Activated CD8-positive, alpha-beta T cell treated with anti-CD3 and anti-CD28 coated beads, Interleukin-2, amount 10 ng/mL, durations not matched to agents 7 days and 5 days (primary cell): ENCODE measurements around the gene TRMT2A. TPM values are rescaled to one million over a fixed set of nuclear protein-coding genes. Genes with fewer than 3 reads are reported as not detected.
"Not testable (repeated sequence)": the region's sequence is repeated elsewhere in the genome, so short reads cannot be mapped to it uniquely, and the experiment has no call there.

Experiments
- ATAC-seq: fragments of 150-1000 bp; cut with Tn5 transposase; one replicate; pipeline ENCODE4 v1.10.0; 2021; ENCODE audit warnings: moderate library complexity
- CTCF ChIA-PET: fragments of 350-600 bp; sonication (Branson Sonifier 250); formaldehyde crosslinking; loops from one replicate; lab custom pipeline; 2021; ENCODE audit warnings: antibody characterized with exemption; lab: Charles Lee
- POLR2A ChIA-PET: fragments of 350-600 bp; sonication (Branson Sonifier 250); formaldehyde crosslinking; loops from one replicate; lab custom pipeline; 2021; ENCODE audit warnings: antibody characterized with exemption; lab: Charles Lee
- DNase-seq: peaks from one replicate; pipeline ENCODE4 v3.0.0-alpha.2; 2020
- H3K27ac Mint-ChIP-seq: one replicate; pipeline ENCODE4 v1.8.0; 2021; ENCODE audit warnings: mild to moderate bottlenecking, mixed read lengths
- H3K27me3 Mint-ChIP-seq: one replicate; pipeline ENCODE4 v1.8.0; 2021; ENCODE audit warnings: low read depth, mixed read lengths
- H3K36me3 Mint-ChIP-seq: one replicate; pipeline ENCODE4 v1.8.0; 2021; ENCODE audit warnings: low read depth, mixed read lengths
- H3K4me1 Mint-ChIP-seq: one replicate; pipeline ENCODE4 v1.8.0; 2021; ENCODE audit warnings: low read depth, mixed read lengths
- H3K4me3 Mint-ChIP-seq: one replicate; pipeline ENCODE4 v1.8.0; 2021; ENCODE audit warnings: mild to moderate bottlenecking, mixed read lengths
- H3K9me3 Mint-ChIP-seq: one replicate; pipeline ENCODE4 v1.8.0; 2022; ENCODE audit warnings: mixed read lengths; ENCODE audit not compliant: insufficient read depth
- total RNA-seq, 2 experiments: library from RNA; stranded (reverse); gene quantifications; one replicate each; pipeline ENCODE4 v1.2.3, GENCODE V29; 2021

The TRMT2A gene, protein sequence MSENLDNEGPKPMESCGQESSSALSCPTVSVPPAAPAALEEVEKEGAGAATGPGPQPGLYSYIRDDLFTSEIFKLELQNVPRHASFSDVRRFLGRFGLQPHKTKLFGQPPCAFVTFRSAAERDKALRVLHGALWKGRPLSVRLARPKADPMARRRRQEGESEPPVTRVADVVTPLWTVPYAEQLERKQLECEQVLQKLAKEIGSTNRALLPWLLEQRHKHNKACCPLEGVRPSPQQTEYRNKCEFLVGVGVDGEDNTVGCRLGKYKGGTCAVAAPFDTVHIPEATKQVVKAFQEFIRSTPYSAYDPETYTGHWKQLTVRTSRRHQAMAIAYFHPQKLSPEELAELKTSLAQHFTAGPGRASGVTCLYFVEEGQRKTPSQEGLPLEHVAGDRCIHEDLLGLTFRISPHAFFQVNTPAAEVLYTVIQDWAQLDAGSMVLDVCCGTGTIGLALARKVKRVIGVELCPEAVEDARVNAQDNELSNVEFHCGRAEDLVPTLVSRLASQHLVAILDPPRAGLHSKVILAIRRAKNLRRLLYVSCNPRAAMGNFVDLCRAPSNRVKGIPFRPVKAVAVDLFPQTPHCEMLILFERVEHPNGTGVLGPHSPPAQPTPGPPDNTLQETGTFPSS
- 100 to 1,000 TPM in 1 of 2 experiments, 10 to 100 TPM in 1; 92.1 to 102 TPM for total RNA-seq

DNA sequence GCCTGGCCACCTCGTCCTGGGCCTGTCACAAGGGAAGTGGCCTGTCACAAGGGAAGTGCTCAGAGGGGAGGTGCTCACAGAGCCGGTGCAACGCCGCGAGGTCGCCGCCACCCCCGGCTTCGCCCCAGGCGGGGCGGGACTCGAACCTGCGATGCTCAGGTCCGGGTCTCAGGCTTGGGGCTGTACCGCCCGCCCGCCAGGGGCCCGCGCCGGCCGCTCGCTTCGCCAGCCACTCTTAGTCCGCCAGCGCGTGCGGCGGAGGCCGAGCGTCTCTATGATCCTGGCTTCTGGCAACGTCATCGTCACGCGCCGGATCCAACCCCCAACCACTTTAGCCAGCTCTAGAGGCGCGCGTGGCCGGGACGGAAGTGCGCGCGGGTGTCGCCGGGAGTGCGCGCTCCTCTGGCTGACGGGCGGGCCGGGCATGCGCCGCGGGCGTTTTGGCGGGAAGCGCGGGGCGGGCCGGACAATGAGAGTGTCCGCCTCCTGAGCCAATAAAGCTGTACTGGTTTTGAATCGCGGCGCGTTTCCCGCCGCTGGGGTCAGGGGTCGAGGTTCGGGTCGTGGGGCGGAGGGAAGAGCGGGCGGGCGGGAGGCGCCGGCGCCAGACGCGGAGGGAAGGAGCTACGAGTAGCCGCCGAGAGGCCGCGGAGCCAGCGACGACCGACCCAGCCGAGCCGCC lies at the start of gene TRMT2A:
Gene TRMT2A (minus strand): TSS at position 276 of the 682 bp plus-strand sequence. CDS start 320 bp downstream, outside the sequence.
- Mint-ChIP-seq H3K4me1 (peaks cover 68% of the 10 kb centered on the region), H3K4me3 (peak within 1 kb of the TSS; percentile 90), H3K27me3 (no peaks in the 10 kb centered on the region), H3K36me3 (peaks cover 63% of the 10 kb centered on the region), H3K27ac (peak within 1 kb of the TSS; percentile 98), H3K9me3 (no peaks in the 10 kb centered on the region)
- POLR2A ChIA-PET, result interaction anchor here (0.8 to 1.3 kb wide), 12 partner anchors 8 to 102 kb away, joined by 3 to 7 read pairs (median 4); partner anchors contain the start of genes DGCR8 and TANGO2
- DNase-seq (peak; percentile 98), ATAC-seq (peak; percentile 82)
- CTCF ChIA-PET, result interaction anchor here (1.2 to 4.4 kb wide), 4 partner anchors 9 to 97 kb away, joined by 3 to 28 read pairs (median 4); no protein-coding TSS in a partner anchor

DNA sequence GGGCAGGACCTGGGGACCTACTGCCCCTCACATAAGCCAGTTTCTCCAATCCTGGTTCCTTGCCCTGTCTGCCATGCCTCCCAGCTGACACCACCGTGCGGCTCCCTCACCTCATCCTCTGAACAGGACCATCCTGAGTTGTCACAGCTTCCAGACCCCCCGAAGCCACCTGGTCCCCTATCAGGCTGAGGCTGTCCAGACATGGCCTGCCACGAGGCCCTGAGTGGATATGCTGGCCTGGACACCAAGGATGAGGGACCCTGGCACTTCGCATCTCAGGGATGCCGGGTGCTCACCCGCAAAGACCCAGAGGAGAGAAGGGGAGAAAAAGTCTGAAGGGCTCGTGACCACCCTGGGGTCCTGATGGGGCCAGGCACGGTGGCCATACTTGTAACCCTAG lies 49.7 kb upstream of the TRMT2A start:
- no peaks in the 10 kb centered on the region for H3K9me3 Mint-ChIP-seq
- CTCF ChIA-PET, result no interaction called here
- no peaks in the 10 kb centered on the region for H3K36me3 Mint-ChIP-seq
- no peaks in the 10 kb centered on the region for H3K27me3 Mint-ChIP-seq
- POLR2A ChIA-PET, result no interaction called here
- H3K4me3 Mint-ChIP-seq, result no peak overlapping the region
- DNase-seq (no peak), ATAC-seq (no peak)
- H3K4me1 Mint-ChIP-seq, result no peaks in the 10 kb centered on the region
- H3K27ac Mint-ChIP-seq, result no peak overlapping the region

DNA sequence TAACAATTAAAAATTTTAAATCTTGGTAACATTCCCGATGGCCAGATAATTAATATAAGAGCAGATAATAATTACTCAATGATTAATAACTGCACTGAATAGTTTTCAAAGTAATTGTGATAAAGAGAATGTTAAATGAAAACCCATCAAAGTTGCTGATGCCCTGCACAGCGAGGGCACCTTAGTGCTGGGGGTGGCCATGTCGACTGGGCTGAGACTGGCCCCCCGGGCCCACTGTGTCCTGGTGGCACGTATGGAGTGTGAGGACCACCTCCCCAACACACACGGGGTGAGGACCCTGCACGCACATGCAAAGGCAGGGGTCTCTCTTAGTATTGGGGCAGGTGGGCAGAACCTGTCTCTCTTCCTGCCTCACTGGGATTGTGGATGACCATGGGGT lies 48.9 kb upstream of the TRMT2A start:
- ATAC-seq (no peak), DNase-seq (no peak)
- ChIA-PET POLR2A (no interaction called here), CTCF (no interaction called here)
- Mint-ChIP-seq H3K27ac (no peak overlapping the region), H3K36me3 (no peaks in the 10 kb centered on the region), H3K9me3 (no peaks in the 10 kb centered on the region), H3K4me3 (no peak overlapping the region), H3K27me3 (no peaks in the 10 kb centered on the region), H3K4me1 (no peaks in the 10 kb centered on the region)

DNA sequence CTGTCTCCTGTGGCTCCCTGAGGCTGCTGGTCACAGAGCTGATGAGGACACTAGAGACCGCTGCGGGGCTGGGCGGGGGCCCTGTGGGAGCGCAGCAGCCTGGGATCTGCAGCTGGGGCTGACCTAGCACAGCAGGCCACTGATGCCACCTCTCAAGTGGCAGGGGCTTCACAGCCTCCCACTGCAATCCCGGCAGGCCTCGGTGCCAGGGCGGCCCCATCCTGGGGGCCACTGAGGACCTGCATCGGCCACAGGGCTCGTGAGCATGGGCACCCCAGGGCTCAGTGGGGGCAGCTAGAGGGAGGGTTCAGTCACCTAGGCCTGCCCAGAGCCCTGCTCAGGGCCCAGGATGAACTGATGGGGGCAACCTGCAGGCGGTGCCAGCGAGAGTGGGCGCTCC lies 48.4 kb upstream of the TRMT2A start:
- CTCF ChIA-PET, result no interaction called here
- Mint-ChIP-seq H3K27me3 (no peaks in the 10 kb centered on the region), H3K27ac (no peak overlapping the region)

DNA sequence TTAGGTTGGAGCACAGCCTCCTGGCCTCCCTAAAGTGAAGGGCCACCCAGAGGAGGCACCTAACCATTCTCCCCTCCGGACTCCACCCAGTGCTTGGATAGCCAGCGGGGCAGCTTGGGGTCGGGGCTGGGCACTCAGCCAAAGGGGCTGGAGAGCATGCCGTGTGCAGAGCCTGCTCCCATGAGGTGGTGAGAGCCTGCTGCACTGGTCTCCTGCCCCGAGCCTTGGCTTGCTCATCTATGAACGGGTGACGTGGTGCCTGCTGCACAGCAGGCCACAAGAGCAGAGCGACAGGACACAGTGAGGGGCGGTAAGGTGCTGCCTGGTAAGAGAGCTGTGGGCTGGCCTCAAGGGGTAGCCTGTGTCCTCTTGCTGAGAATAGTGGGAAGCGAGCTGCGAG lies 47.8 kb upstream of the TRMT2A start:
- Mint-ChIP-seq H3K4me3 (no peak overlapping the region), H3K9me3 (no peaks in the 10 kb centered on the region), H3K27ac (no peak overlapping the region), H3K27me3 (no peaks in the 10 kb centered on the region), H3K4me1 (no peaks in the 10 kb centered on the region), H3K36me3 (no peaks in the 10 kb centered on the region)
- CTCF ChIA-PET, result no interaction called here
- POLR2A ChIA-PET, result no interaction called here
- no peak for ATAC-seq
- DNase-seq, result no peak

More for the DNA sequence above, 48.4 kb upstream of the TRMT2A start:
- Mint-ChIP-seq H3K36me3 (no peaks in the 10 kb centered on the region), H3K4me1 (no peaks in the 10 kb centered on the region), H3K9me3 (no peaks in the 10 kb centered on the region), H3K4me3 (no peak overlapping the region)
- POLR2A ChIA-PET, result no interaction called here
- ATAC-seq, result no peak
- DNase-seq, result no peak

DNA sequence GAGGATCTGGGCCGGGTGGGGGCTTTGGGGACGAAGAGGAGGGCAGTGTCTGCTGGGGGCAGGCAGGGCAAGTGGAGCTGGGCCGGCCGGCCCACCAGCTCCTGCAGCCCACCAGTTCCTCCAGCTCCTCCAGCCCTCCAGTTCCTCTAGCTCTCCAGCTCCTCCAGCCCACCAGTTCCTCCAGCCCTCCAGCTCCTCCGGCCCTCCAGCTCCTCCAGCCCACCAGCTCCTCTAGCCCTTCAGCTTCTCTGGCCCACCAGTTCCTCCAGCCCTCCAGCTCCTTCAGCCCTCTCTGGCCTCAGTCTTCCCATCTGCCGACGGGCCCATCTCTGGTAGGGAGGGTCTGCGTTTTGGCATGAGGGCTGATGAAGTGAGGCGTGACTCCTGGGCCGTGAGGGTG lies 43.0 kb upstream of the TRMT2A start:
- no peak for DNase-seq
- Mint-ChIP-seq H3K9me3 (no peaks in the 10 kb centered on the region), H3K27me3 (no peaks in the 10 kb centered on the region), H3K4me3 (no peak overlapping the region), H3K36me3 (no peaks in the 10 kb centered on the region), H3K27ac (no peak overlapping the region), H3K4me1 (peaks cover 2% of the 10 kb centered on the region)
- POLR2A ChIA-PET, result no interaction called here
- CTCF ChIA-PET, result interaction anchor here (0.8 kb wide), 1 partner anchor 79 kb away, joined by 4 read pairs; no protein-coding TSS in a partner anchor
- ATAC-seq, result no peak

DNA sequence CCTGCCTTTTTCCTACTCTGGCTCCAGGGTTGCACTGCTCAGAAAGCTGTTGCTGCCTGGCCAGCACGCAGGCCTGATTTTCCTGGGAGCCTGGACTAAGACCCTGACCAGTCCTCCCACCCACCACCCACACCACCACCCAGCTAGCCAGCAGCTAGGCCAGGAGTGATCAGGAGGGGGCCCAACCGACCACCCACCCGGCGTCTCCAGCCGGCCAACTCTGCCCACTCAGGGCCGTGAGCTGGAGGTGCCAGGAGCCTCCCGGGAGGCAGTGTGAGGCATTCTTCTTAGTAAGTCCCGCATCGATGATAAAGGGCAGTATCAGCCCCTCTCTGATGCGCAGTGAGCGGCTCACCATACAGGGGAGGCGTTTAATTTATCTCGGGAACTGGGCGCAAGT lies 42.5 kb upstream of the TRMT2A start:
- ATAC-seq, DNase-seq, H3K27me3 Mint-ChIP-seq, H3K36me3 Mint-ChIP-seq, H3K4me3 Mint-ChIP-seq, H3K4me1 Mint-ChIP-seq, H3K27ac Mint-ChIP-seq, H3K9me3 Mint-ChIP-seq, POLR2A ChIA-PET: not testable (repeated sequence)
- CTCF ChIA-PET, result interaction anchor here (0.8 kb wide), 1 partner anchor 79 kb away, joined by 4 read pairs; no protein-coding TSS in a partner anchor

DNA sequence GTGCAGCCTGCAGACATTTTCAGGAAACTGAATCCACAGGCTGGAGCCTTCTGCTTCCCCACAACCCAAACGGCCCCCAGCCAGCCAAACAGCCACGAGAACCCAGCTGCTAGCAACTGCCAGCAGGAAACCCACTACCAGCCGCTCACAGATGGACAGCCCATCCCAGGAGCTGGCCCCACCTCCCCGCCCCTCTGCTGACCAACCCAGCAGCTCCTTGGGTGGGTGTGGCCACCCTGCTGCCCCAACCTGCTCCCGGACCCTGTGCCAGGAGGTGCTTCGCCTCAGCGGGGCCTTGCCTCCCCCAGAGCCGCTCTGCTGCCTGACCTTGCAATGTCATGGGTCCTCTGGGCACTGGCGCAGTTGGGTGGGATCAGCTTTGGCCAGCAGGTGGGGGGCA lies 42.0 kb upstream of the TRMT2A start:
- H3K27me3 Mint-ChIP-seq, result no peaks in the 10 kb centered on the region
- no peaks in the 10 kb centered on the region for H3K9me3 Mint-ChIP-seq
- H3K36me3 Mint-ChIP-seq, result no peaks in the 10 kb centered on the region
- no peak overlapping the region for H3K4me3 Mint-ChIP-seq
- POLR2A ChIA-PET, result no interaction called here
- no peak overlapping the region for H3K27ac Mint-ChIP-seq
- peaks cover 7% of the 10 kb centered on the region for H3K4me1 Mint-ChIP-seq
- DNase-seq, result no peak
- CTCF ChIA-PET, result no interaction called here
- ATAC-seq, result no peak

DNA sequence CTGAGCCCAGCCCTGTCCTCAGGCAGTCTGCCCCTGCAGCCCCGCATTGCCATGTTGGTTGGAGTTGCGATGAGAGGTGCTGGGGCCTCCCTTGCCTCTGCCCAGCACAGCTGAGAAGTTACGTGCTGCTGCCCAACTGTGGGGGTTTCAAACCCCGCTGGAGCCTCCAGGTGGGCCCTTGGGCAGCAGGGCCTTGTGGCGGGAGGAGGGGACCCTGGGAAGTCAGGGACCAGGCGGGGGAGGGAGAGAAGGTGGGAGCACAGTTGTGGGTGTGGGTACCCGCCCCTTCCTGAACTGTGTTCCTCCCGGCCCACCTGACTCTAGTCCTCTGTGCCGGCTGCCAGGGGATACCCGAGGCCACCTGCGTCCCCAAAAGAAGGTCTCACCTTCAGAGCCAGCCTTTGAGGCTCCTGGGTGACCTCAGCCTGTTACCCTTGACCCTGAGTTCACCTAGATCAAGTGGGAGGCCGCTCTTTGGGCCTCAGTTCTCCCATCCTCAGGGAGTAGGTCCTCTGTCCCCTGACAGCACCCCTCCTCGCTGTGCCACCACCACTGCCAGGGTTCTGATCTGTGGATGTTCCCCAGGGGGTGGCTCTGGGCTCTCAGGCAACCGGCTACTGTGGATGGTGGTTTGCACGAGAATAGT lies 41.5 kb upstream of the TRMT2A start:
- ATAC-seq (no peak), DNase-seq (no peak)
- POLR2A ChIA-PET, result no interaction called here
- no peaks in the 10 kb centered on the region for H3K9me3 Mint-ChIP-seq
- H3K4me3 Mint-ChIP-seq, result no peak overlapping the region
- CTCF ChIA-PET, result interaction anchor here (2.2 kb wide), 1 partner anchor 126 kb away, joined by 8 read pairs; no protein-coding TSS in a partner anchor
- peaks cover 7% of the 10 kb centered on the region for H3K4me1 Mint-ChIP-seq
- H3K27me3 Mint-ChIP-seq, result no peaks in the 10 kb centered on the region
- H3K27ac Mint-ChIP-seq, result no peak overlapping the region
- H3K36me3 Mint-ChIP-seq, result no peaks in the 10 kb centered on the region

DNA sequence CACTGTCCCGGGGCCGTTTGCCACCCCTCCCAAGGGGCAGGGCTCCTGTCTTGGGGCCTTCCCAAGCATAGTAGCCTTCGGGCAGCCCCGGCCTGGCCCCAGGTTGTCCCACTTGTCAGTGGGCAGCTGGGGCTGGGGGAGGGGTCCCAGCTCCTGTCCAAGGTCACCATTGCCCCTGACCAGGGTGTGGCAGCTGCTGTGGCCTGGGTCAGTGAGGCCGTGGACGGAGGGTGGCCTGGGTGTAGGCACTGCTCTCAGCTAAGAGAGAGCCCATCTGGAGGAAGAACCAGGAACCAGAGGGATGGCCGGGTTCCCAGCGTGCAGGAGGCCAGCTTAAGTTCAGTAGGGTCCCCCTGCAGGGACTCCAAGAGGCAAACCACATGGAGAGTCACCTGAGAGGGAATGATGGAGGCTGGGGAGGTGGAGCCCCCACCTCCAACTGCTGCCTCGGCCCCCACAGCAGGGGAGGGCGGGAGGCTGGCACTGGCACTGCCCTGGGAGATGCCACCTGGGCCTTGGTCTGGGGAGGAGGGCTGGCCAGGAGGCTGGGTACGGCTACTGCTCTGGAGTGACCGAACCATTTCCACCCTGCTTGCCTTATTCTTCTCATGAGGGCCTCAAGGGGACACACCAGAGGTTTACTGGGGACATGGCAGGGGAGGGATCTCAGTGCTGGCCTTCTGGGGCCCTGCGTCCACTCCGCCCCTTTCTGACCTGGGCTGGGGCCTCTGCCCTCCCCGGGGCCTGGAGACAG lies 40.6 kb upstream of the TRMT2A start:
- POLR2A ChIA-PET, result no interaction called here
- ATAC-seq, result no peak
- H3K4me1 Mint-ChIP-seq, result peaks cover 7% of the 10 kb centered on the region

More for the DNA sequence above, 40.6 kb upstream of the TRMT2A start:
- no peaks in the 10 kb centered on the region for H3K27me3 Mint-ChIP-seq
- no peaks in the 10 kb centered on the region for H3K9me3 Mint-ChIP-seq
- no peak overlapping the region for H3K27ac Mint-ChIP-seq
- H3K4me3 Mint-ChIP-seq, result no peak overlapping the region
- CTCF ChIA-PET, result interaction anchor here (1.0 to 2.2 kb wide), 13 partner anchors 24 to 236 kb away, joined by 3 to 25 read pairs (median 4); partner anchors contain the start of gene ZNF74
- DNase-seq, result no peak
- no peaks in the 10 kb centered on the region for H3K36me3 Mint-ChIP-seq
